Hematopoietic multipotent progenitor cell treated with erythropoietin and hydrocortisone succinate and interleukin-3 and kit ligand, for 4 days (in vitro differentiated cells): Measurements from ENCODE around the gene MRPS27.

ENCODE experiments used
- DNase-seq: peaks from one replicate; pipeline ENCODE4 v3.0.0-alpha.2; 2015

MRPS27 gene

GRCh38 chr5:72290356-72291133 is 29.5 kb downstream of the MRPS27 start:
- no peak for DNase-seq

GRCh38 chr5:72288924-72289323 is 31.1 kb downstream of the MRPS27 start:
- no peak for DNase-seq

- no peak for DNase-seq
These were observed 33.2 kb downstream of the MRPS27 start for GRCh38 chr5:72286798-72287197.

- no peak for DNase-seq
These were observed 34.6 kb downstream of the MRPS27 start for GRCh38 chr5:72285424-72285821.

GRCh38 chr5:72284559-72285423 is 35.2 kb downstream of the MRPS27 start:
- no peak for DNase-seq

- DNase-seq, result no peak
These were observed 36.7 kb downstream of the MRPS27 start for GRCh38 chr5:72283358-72283757.

- DNase-seq, result peak; percentile 24
These were observed 37.2 kb downstream of the MRPS27 start for GRCh38 chr5:72282878-72283277.

- no peak for DNase-seq
These were observed 38.1 kb downstream of the MRPS27 start for GRCh38 chr5:72281764-72282499.

GRCh38 chr5:72281430-72281763 is 38.6 kb downstream of the MRPS27 start:
- no peak for DNase-seq

GRCh38 chr5:72280581-72281069 is 39.4 kb downstream of the MRPS27 start:
- peak; percentile 67 for DNase-seq

- DNase-seq, result no peak
These were observed 43.8 kb downstream of the MRPS27 start for GRCh38 chr5:72276219-72276752.

- DNase-seq, result no peak
These were observed 46.5 kb downstream of the MRPS27 start for GRCh38 chr5:72273547-72273946.

- DNase-seq, result no peak
These were observed 47.6 kb downstream of the MRPS27 start for GRCh38 chr5:72272398-72272797.

- DNase-seq, result no peak
These were observed 48.3 kb downstream of the MRPS27 start for GRCh38 chr5:72271702-72272101.

- no peak for DNase-seq
These were observed 50.0 kb downstream of the MRPS27 start for GRCh38 chr5:72270037-72270436.

GRCh38 chr5:72269411-72269780 is 50.6 kb downstream of the MRPS27 start:
- no peak for DNase-seq

- DNase-seq, result peak; percentile 75
These were observed 51.2 kb downstream of the MRPS27 start for GRCh38 chr5:72268753-72269410.

GRCh38 chr5:72268260-72268659 is 51.8 kb downstream of the MRPS27 start:
- DNase-seq, result no peak

- DNase-seq, result no peak
These were observed 52.4 kb downstream of the MRPS27 start for GRCh38 chr5:72267685-72268084.

GRCh38 chr5:72266862-72267261 is 53.2 kb downstream of the MRPS27 start:
- no peak for DNase-seq

- no peak for DNase-seq
These were observed 54.8 kb downstream of the MRPS27 start for GRCh38 chr5:72265032-72265877.

GRCh38 chr5:72256536-72256935 is 63.5 kb downstream of the MRPS27 start:
- DNase-seq, result no peak
